ENCODE results near the gene VAT1L.

DNA sequence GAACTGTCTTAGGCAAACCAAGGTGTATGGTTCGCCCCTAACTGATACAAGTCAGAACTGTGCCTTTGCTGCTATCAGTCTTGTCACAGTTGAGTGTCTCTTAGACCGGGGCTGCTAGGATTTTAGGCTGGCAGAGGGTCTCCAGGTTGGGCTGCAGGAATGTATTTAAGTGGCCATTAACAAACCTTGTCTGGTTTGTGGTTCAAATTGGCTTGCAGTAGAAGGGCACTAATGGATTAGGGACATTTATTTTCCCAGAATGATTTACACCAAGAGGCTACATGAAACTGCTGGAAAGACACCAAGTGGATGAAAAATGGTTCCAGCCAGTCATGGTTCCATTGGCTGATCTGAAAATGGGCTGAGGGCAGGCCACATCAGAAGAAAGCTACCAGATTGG lies 5.1 kb downstream of the VAT1L start:
- TF ChIP-seq, protein P1, sequence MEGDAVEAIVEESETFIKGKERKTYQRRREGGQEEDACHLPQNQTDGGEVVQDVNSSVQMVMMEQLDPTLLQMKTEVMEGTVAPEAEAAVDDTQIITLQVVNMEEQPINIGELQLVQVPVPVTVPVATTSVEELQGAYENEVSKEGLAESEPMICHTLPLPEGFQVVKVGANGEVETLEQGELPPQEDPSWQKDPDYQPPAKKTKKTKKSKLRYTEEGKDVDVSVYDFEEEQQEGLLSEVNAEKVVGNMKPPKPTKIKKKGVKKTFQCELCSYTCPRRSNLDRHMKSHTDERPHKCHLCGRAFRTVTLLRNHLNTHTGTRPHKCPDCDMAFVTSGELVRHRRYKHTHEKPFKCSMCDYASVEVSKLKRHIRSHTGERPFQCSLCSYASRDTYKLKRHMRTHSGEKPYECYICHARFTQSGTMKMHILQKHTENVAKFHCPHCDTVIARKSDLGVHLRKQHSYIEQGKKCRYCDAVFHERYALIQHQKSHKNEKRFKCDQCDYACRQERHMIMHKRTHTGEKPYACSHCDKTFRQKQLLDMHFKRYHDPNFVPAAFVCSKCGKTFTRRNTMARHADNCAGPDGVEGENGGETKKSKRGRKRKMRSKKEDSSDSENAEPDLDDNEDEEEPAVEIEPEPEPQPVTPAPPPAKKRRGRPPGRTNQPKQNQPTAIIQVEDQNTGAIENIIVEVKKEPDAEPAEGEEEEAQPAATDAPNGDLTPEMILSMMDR (IDR thresholded peaks at IDR 0.05), result no peak
- TF ChIP-seq POLR2A (IDR thresholded peaks at IDR 0.05), result no peak
- no peak for TF ChIP-seq EP300 (IDR thresholded peaks at IDR 0.05)

Measured in ovary (tissue), 3 donors.